Medulla oblongata (tissue), 1 donor: ENCODE measurements around the gene ZNF786.
"Not testable (repeated sequence)": the region's sequence is repeated elsewhere in the genome, so short reads cannot be mapped to it uniquely, and the experiment has no call there.

Experiments
- DNase-seq: peaks from one replicate; pipeline ENCODE4 v3.0.0-alpha.2; 2015; ENCODE audit errors: extremely low spot score

Gene ZNF786

GRCh38 chr7:149077594-149077993 is 12.9 kb downstream of the ZNF786 start:
- DNase-seq = no peak

- no peak for DNase-seq
Measured at GRCh38 chr7:149075286-149075685, 15.2 kb downstream of the ZNF786 start.

DNA sequence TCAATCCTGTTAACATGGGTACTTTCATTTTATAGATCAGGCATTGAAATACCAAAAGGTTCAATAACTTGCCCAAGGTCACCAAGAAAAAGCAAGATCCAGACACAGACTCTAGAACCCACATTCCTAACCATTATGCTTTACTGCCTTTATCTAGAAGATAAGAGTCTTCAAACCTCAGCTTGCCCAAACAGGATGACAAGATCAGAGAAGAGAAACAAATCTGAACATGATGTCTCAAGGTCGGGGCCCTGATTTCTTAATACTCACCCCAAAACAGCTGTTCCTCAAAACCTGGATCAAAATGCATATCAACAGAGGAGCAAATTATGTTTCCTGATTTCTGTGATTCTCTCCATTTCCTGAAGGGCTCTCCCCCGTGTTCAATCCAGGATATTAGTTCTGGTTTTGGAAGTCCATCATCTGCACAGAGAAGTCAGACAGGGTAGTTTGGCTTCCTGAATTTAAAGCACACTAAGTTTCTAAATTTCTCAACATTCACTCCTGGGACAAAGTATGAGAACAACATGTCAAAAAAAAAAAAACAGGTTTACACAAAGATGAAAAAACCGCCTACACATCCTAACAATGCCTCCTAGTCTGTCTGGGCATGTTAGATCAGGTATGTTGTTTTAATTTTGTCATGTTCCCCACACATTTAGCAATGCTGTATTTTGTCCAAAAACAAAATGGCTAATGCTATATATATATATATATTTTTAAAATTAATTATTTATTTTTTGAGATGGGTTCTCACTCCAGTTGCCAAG is 16.2 kb downstream of the ZNF786 start:
- no peak for DNase-seq

GRCh38 chr7:149072438-149072775 is 18.1 kb downstream of the ZNF786 start:
- no peak for DNase-seq

GRCh38 chr7:149071641-149072437 is 18.7 kb downstream of the ZNF786 start:
- DNase-seq = no peak

- no peak for DNase-seq
Measured at GRCh38 chr7:149071182-149071635, 19.3 kb downstream of the ZNF786 start.

GRCh38 chr7:149070372-149071125 is 20.0 kb downstream of the ZNF786 start:
- DNase-seq = no peak

- no peak for DNase-seq
Measured at GRCh38 chr7:149067869-149068268, 22.6 kb downstream of the ZNF786 start.

DNA sequence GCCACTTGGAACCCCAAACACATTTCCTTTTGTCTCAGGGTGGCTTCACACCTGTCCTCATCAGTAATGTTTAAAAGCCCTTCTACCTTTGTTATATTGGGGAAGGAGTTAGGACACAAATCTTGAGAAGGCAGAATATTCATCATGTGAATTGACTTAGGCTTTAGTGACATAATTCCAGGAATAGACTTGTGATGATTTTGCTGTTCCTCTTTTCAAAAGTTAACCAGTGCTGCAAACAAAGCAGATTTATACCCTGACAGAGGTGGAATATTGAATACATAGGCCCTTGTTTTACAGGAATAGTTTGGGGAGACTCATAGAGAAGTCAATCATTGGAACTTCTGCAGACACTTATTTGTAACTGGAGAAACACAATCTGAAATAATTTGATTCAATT is 27.0 kb downstream of the ZNF786 start:
- no peak for DNase-seq

DNA sequence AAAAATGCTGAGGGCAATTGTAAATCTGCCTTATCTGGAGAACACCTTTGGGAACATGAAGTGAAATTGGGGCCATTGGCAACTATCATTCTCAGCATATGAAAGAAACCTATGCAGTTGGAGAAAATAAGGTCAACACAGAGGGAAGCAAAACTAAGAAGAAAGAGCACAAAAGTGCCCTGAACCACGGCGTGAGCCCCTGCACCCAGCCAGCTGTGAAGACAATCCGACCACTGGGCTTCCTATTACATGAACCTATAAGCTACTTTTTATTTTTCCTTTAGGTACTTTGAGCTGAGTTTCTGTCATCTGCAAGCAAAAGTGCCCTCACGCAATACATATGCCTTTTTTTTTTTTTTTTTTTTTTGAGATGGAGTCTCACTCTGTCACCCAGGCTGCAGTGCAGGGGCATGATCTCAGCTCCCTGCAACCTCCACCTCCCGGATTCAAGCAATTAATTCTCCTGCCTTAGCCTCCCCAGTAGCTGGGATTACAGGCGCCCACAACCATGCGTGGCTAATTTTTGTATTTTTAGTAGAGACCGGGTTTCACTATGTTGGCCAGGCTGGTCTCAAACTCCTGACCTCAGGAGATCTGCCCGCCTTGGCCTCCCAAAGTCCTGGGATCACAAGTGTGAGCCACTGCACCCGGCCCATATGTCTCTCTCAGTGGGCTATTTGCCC is 28.2 kb downstream of the ZNF786 start:
- DNase-seq = not testable (repeated sequence)

GRCh38 chr7:149060156-149060555 is 30.4 kb downstream of the ZNF786 start:
- DNase-seq = no peak

- no peak for DNase-seq
Measured at GRCh38 chr7:149053885-149054284, 36.6 kb downstream of the ZNF786 start.

GRCh38 chr7:149053384-149053783 is 37.1 kb downstream of the ZNF786 start:
- DNase-seq = no peak

- no peak for DNase-seq
Measured at GRCh38 chr7:149050941-149051340, 39.6 kb downstream of the ZNF786 start.

DNA sequence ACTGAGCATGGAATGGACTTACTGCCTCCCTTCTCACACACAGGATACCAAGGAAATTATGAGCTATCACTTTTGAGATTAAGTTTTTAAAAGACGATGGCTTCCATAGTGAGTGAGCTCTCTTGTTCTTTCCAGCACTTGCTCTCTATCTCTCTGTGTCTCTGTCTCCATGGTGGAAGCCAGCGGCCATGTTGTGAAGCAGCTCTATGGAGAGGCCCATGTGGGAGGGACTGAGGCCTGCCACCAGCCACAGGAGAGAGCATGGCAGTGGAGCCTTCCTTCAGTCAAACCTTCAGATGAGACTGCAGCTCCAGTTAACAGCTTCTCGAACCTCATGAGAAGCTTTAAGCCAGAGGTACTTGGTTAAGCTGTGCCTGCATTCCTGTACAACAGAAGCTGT is 41.7 kb downstream of the ZNF786 start:
- no peak for DNase-seq

GRCh38 chr7:149046416-149046815 is 44.1 kb downstream of the ZNF786 start:
- DNase-seq = no peak

DNA sequence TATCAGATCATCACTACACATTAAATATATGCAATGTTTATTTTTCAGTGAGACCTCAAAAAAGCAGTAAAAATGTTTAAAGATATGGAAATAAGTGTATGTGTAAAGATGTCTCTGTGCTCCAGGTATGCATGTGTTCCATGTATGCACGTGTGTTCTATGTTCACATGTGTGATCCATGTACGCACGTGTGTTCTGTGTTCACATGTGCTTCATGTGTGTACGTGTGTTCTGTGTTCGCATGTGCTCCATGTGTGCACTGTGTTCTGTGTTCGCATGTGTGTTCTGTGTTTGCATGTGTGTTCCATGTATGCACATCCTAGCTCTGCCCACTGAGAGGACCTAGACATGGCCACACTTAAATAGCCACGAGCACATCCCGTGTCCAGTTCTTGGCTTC is 46.6 kb downstream of the ZNF786 start:
- no peak for DNase-seq

DNA sequence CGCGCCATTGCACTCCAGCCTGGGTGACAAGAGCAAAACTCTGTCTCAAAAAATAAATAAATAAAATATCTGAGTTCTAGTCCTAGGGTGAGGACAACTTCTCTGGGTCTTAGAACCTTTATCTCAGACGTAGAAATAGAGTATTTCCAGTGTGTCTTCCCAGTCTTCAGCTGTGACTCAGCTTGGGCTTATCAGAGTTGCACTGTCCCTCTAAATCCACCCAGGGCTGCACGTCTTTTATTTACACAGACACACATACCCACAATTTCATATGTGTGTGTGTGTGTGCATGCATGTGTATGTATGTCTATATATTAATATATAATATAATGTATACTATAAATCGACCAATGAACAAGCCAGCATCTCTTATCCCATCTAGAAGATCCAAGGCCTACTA is 49.2 kb downstream of the ZNF786 start:
- DNase-seq = no peak

- DNase-seq = not testable (repeated sequence)
Measured at GRCh38 chr7:149038641-149039040, 51.9 kb downstream of the ZNF786 start.

- DNase-seq = no peak
Measured at GRCh38 chr7:149036676-149037075, 53.8 kb downstream of the ZNF786 start.

DNA sequence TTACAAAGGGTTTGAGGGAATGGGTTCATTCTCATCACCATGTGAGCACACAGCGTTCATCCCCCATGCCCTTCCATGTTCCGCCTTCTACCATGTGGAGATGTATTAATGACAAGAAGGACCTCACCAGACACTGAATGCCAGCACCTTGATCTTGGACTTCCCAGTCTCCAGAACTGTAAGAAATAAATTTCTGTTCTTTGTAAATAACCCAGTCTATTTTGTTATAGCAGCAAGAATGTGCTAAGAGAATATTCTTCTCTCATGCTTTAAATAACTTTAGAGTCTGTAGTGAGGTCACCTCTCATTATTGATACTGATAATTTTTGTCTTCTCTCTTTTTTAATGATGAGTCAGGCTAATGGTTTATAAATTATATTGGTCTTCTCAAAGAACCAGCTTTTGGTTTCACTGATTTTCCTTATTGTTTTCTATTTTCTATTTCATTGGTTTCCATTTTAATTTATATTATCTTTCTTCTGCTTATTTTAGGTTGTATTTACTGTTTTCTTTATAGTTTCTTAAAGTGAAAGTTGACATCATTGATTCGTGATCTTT is 59.1 kb downstream of the ZNF786 start:
- DNase-seq = no peak

DNA sequence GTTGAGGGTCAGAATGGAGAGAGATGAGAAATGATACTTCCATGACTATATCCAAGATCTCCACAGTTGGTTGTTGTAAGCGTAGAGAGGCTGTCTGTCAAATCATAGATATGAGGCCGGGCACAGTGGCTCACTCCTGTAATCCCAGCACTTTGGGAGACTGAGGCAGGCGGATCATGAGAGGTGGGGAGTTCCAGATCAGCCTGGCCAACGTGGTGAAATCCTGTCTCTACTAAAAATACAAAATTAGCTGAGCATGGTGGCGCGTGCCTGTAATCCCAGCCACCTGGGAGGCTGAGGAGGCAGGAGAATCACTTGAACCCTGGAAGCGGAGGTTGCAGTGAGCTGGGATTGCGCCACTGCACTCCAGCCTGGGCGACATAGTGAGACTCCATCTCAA is 60.1 kb downstream of the ZNF786 start:
- DNase-seq = not testable (repeated sequence)
